NCI-H524 (cell line): Measurements from ENCODE around the gene ABL1.

Experiments used
- DNase-seq, 2 experiments: peaks; one replicate each; lab custom pipeline; 2025; lab: John Stamatoyannopoulos, UW

The ABL1 gene

GRCh38 chr9:130932255-130933079 lies 97.4 kb downstream of the ABL1 start:
- no peak for DNase-seq

GRCh38 chr9:130933114-130934046 lies 98.3 kb downstream of the ABL1 start:
- DNase-seq, result peak in 1 of 2 experiments; percentile 20

GRCh38 chr9:130934246-130934645 lies 99.2 kb downstream of the ABL1 start:
- peak in 1 of 2 experiments; percentile 61 for DNase-seq

GRCh38 chr9:130934702-130935647 lies 99.9 kb downstream of the ABL1 start:
- no peak for DNase-seq

GRCh38 chr9:130935648-130936271 lies 100.7 kb downstream of the ABL1 start:
- no peak for DNase-seq

- DNase-seq, result peak; percentile 93 to 96
These were observed 101.4 kb downstream of the ABL1 start for GRCh38 chr9:130936285-130937117.
